ENCODE data around the gene PODN. TPM values are rescaled to one million over a fixed set of nuclear protein-coding genes. Genes with fewer than 3 reads are reported as not detected.

The PODN gene
- total RNA-seq, 3 donors from 2014 or later (not counting 1 experiment from before 2014, with no cell fraction given) = 8.8 to 13.2 (median 11.2) TPM

- Histone ChIP-seq H3K27me3 (ENCODE audit: control insufficient read depth, insufficient read depth, low read length) (no peaks in the 10 kb centered on the region), H3K27ac (ENCODE audit: low read length) (no peak overlapping the region), H3K4me3 (ENCODE audit: low read length) (no peak overlapping the region), H3K36me3 (ENCODE audit: control insufficient read depth, insufficient read depth, low read length) (no peaks in the 10 kb centered on the region), H3K9me3 (ENCODE audit: control insufficient read depth, insufficient read depth, low read length) (no peaks in the 10 kb centered on the region), H3K4me1 (ENCODE audit: control insufficient read depth, insufficient read depth, low read length) (no peaks in the 10 kb centered on the region)
- ATAC-seq (no peak), DNase-seq (no peak)
- peaks cover 0 to 8% of the 10 kb centered on the region in 2 donors for H3K4me1 Mint-ChIP-seq
- no peaks in the 10 kb centered on the region for H3K27me3 Mint-ChIP-seq (ENCODE audit: low read depth in 2 of 2)
- H3K27ac Mint-ChIP-seq = no peak overlapping the region
- intact Hi-C loops (cut with micrococcal nuclease) = no loop called here
- 95% methylated on average over 6 of the region's 7 CpGs for WGBS (ENCODE audit: insufficient coverage)
- H3K36me3 Mint-ChIP-seq = no peaks in the 10 kb centered on the region
- H3K4me3 Mint-ChIP-seq = no peak overlapping the region
- TF ChIP-seq CTCF (IDR thresholded peaks at IDR 0.05) = no peak
- H3K9me3 Mint-ChIP-seq = no peaks in the 10 kb centered on the region
Observed at GRCh38 chr1:53073287-53073686, 11.3 kb downstream of the PODN start.

GRCh38 chr1:53073868-53074311 lies 11.9 kb downstream of the PODN start:
- peak in 1 of 2 donors; percentile 12 for DNase-seq
- 92% methylated on average over 10 of the region's 10 CpGs for WGBS (ENCODE audit: insufficient coverage)
- Mint-ChIP-seq H3K27me3 (ENCODE audit: low read depth in 2 of 2) (no peaks in the 10 kb centered on the region), H3K27ac (no peak overlapping the region), H3K36me3 (no peaks in the 10 kb centered on the region), H3K9me3 (no peaks in the 10 kb centered on the region), H3K4me1 (peaks cover 0 to 8% of the 10 kb centered on the region in 2 donors), H3K4me3 (no peak overlapping the region)
- intact Hi-C loops (cut with micrococcal nuclease) = no loop called here
- no peak for ATAC-seq
- Histone ChIP-seq H3K9me3 (ENCODE audit: control insufficient read depth, insufficient read depth, low read length) (no peaks in the 10 kb centered on the region), H3K27ac (ENCODE audit: low read length) (no peak overlapping the region), H3K36me3 (ENCODE audit: control insufficient read depth, insufficient read depth, low read length) (no peaks in the 10 kb centered on the region), H3K4me3 (ENCODE audit: low read length) (no peak overlapping the region), H3K27me3 (ENCODE audit: control insufficient read depth, insufficient read depth, low read length) (no peaks in the 10 kb centered on the region), H3K4me1 (ENCODE audit: control insufficient read depth, insufficient read depth, low read length) (no peaks in the 10 kb centered on the region)
- TF ChIP-seq CTCF (IDR thresholded peaks at IDR 0.05) = no peak

DNA sequence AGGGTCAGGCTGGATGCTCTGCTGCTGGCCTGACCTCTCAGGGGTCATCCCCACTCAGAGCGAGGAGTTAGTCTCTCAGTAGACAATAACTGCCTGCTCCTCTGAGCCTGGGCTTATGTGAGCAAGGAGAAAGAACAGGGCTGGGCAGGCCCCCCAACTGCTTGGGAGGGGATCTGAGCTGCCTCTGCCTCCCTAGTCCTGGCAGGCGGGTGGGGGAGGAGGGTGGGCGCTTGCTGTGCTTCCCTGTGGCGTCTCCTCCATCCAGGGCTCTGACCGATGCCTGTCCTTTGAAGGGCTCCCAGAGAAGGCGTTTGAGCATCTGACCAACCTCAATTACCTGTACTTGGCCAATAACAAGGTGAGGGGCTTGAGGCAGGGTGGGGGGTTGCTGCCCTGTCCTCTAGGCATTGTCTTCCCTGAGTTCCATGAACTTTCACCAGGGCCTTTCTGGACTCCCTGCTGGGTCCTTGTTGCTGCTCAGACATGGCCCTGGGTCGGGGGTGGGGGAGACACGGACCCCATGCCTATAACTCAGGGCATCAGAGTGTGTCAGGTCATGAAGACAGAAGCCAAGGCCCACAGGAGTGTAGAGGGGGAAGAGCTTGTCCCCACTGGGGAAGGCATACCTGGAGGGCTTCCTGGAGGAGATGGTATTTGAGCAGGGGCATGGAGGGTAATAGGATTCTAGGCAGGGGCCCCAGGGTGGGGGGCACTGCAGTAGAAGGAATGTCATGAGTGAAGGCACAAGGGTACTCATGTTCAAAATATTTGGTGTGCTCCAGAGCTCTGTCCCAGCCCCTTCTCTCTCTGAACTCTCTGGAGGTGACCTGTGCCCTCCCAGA lies 12.5 kb downstream of the PODN start:
- intact Hi-C loops (cut with micrococcal nuclease) = no loop called here
- Mint-ChIP-seq H3K27me3 (ENCODE audit: low read depth in 2 of 2) (no peaks in the 10 kb centered on the region), H3K4me3 (no peak overlapping the region), H3K9me3 (no peaks in the 10 kb centered on the region), H3K4me1 (peaks cover 0 to 8% of the 10 kb centered on the region in 2 donors), H3K27ac (no peak overlapping the region), H3K36me3 (no peaks in the 10 kb centered on the region)
- Histone ChIP-seq H3K4me3 (ENCODE audit: low read length) (no peak overlapping the region), H3K9me3 (ENCODE audit: control insufficient read depth, insufficient read depth, low read length) (no peaks in the 10 kb centered on the region), H3K36me3 (ENCODE audit: control insufficient read depth, insufficient read depth, low read length) (no peaks in the 10 kb centered on the region), H3K4me1 (ENCODE audit: control insufficient read depth, insufficient read depth, low read length) (no peaks in the 10 kb centered on the region), H3K27me3 (ENCODE audit: control insufficient read depth, insufficient read depth, low read length) (no peaks in the 10 kb centered on the region), H3K27ac (ENCODE audit: low read length) (no peak overlapping the region)
- no peak for TF ChIP-seq CTCF (IDR thresholded peaks at IDR 0.05)
- ATAC-seq (no peak), DNase-seq (peak in 1 of 2 donors; percentile 4)
- WGBS (ENCODE audit: insufficient coverage) = 95% methylated on average over 4 of the region's 8 CpGs

Measured in natural killer cell (primary cell).